GM12878 (cell line): Measurements from ENCODE around the gene CA5A. TPM values are rescaled to one million over a fixed set of nuclear protein-coding genes. Genes with fewer than 3 reads are reported as not detected.

Experiments
- ATF7 ChIP-seq: fragments of 450-650 bp; IDR thresholded peaks from 2 replicates; pipeline ENCODE4 v1.6.1; 2016; ENCODE audit warnings: low read depth, mild to moderate bottlenecking
- BCL11A ChIP-seq: IDR thresholded peaks from 2 replicates; pipeline ENCODE4 v1.6.1; 2011; ENCODE audit warnings: low read depth, low read length
- BCLAF1 ChIP-seq: fragments of 450-650 bp; IDR thresholded peaks from 2 replicates; pipeline ENCODE4 v1.6.1; 2017; ENCODE audit warnings: antibody characterized with exemption, mild to moderate bottlenecking, moderate library complexity
- BHLHE40 ChIP-seq, 2 experiments: fragments of 450-650 bp in 1 of 2; IDR thresholded peaks; 2 replicates each; pipeline ENCODE4 v1.6.1; 2011 to 2017; ENCODE audit warnings: low read depth in 2 of 2, borderline replicate concordance in 1 of 2, improper control_type of control experiment in 1 of 2, low read length in 1 of 2, mild to moderate bottlenecking in 1 of 2
- IRF4 ChIP-seq: IDR thresholded peaks from 2 replicates; pipeline ENCODE4 v1.6.1; 2011; ENCODE audit warnings: low read depth, low read length
- KLF5 ChIP-seq: fragments of 450-650 bp; IDR thresholded peaks from 2 replicates; pipeline ENCODE4 v1.6.1; 2014; ENCODE audit warnings: mild to moderate bottlenecking; ENCODE audit not compliant: partially characterized antibody
- PBX3 ChIP-seq: IDR thresholded peaks from 2 replicates; pipeline ENCODE4 v1.6.1; 2011; ENCODE audit warnings: mild to moderate bottlenecking, low read depth, low read length, moderate library complexity; ENCODE audit not compliant: insufficient replicate concordance
- RELB ChIP-seq: fragments of 450-650 bp; IDR thresholded peaks from 2 replicates; pipeline ENCODE4 v1.6.1; 2017; ENCODE audit warnings: low read depth, mild to moderate bottlenecking, moderate library complexity
- RFX5 ChIP-seq: IDR thresholded peaks from 2 replicates; pipeline ENCODE4 v1.6.1; 2011; ENCODE audit warnings: low read depth, low read length, improper control_type of control experiment
- SMAD5 ChIP-seq: IDR thresholded peaks from 2 replicates; pipeline ENCODE4 v1.6.1; 2016; ENCODE audit warnings: antibody characterized with exemption, low read depth
- SUPT20H ChIP-seq: IDR thresholded peaks from 2 replicates; pipeline ENCODE4 v1.6.1; 2011; ENCODE audit warnings: low read depth, mild to moderate bottlenecking, low read length, moderate library complexity, borderline replicate concordance; ENCODE audit not compliant: control insufficient read depth
- ZBTB4 ChIP-seq: fragments of 450-650 bp; formaldehyde crosslinking; IDR thresholded peaks from 2 replicates; pipeline ENCODE4 v1.4.0; 2022; ENCODE audit warnings: mild to moderate bottlenecking, moderate library complexity
- polyA plus RNA-seq, 11 experiments: library from polyadenylated mRNA; depleted of rRNA in 4 of 11; unstranded in 6 of 11; stranded (reverse) in 5 of 11; fragments of >200 nt; fragmentation: Nextera tagmentation in 4 of 11; fragmentation: Illumina TruSeq in 1 of 11; extraction: Ambion mirVana in 4 of 11; extraction: Trizol in 1 of 11; gene quantifications; 1 replicate in 1 of 11; 2 replicates in 10 of 11; pipeline versions ENCODE4 v1.2.1 to v1.2.3, GENCODE V29; 2011 to 2016; ENCODE audit warnings: inconsistent platforms in 2 of 11, missing spikeins in 2 of 11, low read depth in 1 of 11
- total RNA-seq, 4 experiments: library from RNA; depleted of rRNA in 3 of 4; stranded (reverse); fragments of >200 nt in 3 of 4; fragmentation: Illumina TruSeq in 1 of 4; extraction: Trizol in 1 of 4; gene quantifications; 2 replicates each; pipeline versions ENCODE4 v1.2.1 to v1.2.3, GENCODE V29; 2013 to 2021
- TF ChIP-seq, protein P1 (sequence below): IDR thresholded peaks from 2 replicates; pipeline ENCODE4 v1.6.1; 2012; ENCODE audit warnings: low read depth, low read length, improper control_type of control experiment
- TF ChIP-seq, protein P2 (sequence below): IDR thresholded peaks from 2 replicates; pipeline ENCODE4 v1.6.1; 2011; ENCODE audit warnings: borderline replicate concordance, low read depth, mild to moderate bottlenecking, moderate library complexity, low read length; ENCODE audit not compliant: insufficient read depth, poor library complexity, severe bottlenecking

CA5A gene
- total and polyA plus RNA-seq, 10 of the 15 experiments (the other 5 are each of a cell fraction or from before 2014, with no cell fraction given): not detected

GRCh38 chr16:87895641-87896141 lies 40.6 kb downstream of the CA5A start (continued):
- no peak for TF ChIP-seq ZBTB4 (CRISPR knock-in tag)
- peak; percentile 92 for TF ChIP-seq RELB
- no peak for TF ChIP-seq BCLAF1
- TF ChIP-seq, protein P1, sequence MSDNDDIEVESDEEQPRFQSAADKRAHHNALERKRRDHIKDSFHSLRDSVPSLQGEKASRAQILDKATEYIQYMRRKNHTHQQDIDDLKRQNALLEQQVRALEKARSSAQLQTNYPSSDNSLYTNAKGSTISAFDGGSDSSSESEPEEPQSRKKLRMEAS: peak; percentile 28; the same call in 1 of the 2 replicates
- no peak for TF ChIP-seq SMAD5
- peak; percentile 77 to 89 for TF ChIP-seq BHLHE40 (IDR thresholded peaks at IDR 0.05; ENCODE audit: borderline replicate concordance in 1 of 2, low read depth in 2 of 2, low read length in 1 of 2)
- peak; percentile 78; the same call in 1 of the 2 replicates for TF ChIP-seq BCL11A
- TF ChIP-seq RFX5: no peak
- TF ChIP-seq KLF5: no peak
- TF ChIP-seq ATF7: peak; percentile 71
- no peak for TF ChIP-seq SUPT20H
- TF ChIP-seq PBX3: peak; percentile 3
- TF ChIP-seq IRF4: no peak
- TF ChIP-seq, protein P2, sequence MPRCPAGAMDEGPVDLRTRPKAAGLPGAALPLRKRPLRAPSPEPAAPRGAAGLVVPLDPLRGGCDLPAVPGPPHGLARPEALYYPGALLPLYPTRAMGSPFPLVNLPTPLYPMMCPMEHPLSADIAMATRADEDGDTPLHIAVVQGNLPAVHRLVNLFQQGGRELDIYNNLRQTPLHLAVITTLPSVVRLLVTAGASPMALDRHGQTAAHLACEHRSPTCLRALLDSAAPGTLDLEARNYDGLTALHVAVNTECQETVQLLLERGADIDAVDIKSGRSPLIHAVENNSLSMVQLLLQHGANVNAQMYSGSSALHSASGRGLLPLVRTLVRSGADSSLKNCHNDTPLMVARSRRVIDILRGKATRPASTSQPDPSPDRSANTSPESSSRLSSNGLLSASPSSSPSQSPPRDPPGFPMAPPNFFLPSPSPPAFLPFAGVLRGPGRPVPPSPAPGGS: peak; percentile 49
